RWPE1 (cell line): ENCODE data around the gene EPC1.

Experiments used
- CTCF ChIA-PET: fragments of 350-600 bp; sonication (Branson Sonifier 250); formaldehyde crosslinking; extraction: SDS; loops from one replicate; lab custom pipeline; 2021; lab: Yijun Ruan, JAX
- POLR2A ChIA-PET: fragments of 400-600 bp; formaldehyde crosslinking; extraction: SDS; loops from one replicate; lab custom pipeline; 2020; ENCODE audit warnings: antibody characterized with exemption; ENCODE audit not compliant: low non-redundant PET; lab: Yijun Ruan, JAX
- DNase-seq: peaks from one replicate; pipeline ENCODE4 v3.0.0; 2012; ENCODE audit warnings: low spot score
- H3K27ac ChIP-seq: fragments of 450-650 bp; 2 replicates; pipeline ENCODE4 v1.5.1; 2017
- TF ChIP-seq, protein P1 (sequence below): fragments of 450-650 bp; conservative IDR thresholded peaks from 2 replicates; pipeline ENCODE4 v1.5.1; 2017; ENCODE audit warnings: low read depth, mild to moderate bottlenecking

Gene EPC1

DNA sequence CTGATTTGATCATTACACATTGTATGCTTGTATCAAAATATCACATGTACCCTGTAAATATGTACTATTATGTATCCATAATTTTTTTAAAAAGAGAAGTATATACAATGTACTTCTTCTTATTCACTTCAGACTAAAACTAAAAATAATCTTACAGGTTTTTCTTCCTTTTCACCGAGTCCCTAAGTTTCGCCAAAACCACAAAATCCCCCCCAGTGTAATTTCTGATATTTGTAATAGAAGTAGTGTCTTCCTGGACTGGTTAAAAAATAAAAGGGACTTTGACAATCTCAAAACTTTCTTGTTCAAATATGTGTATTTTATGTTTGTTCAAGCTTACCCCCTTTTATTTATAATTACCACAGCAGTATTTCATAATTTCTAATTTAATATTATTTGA lies 23.9 kb downstream of the EPC1 start:
- POLR2A ChIA-PET, result no interaction called here
- no peak overlapping the region for H3K27ac ChIP-seq
- DNase-seq, result no peak
- CTCF ChIA-PET, result no interaction called here
- TF ChIP-seq, protein P1, sequence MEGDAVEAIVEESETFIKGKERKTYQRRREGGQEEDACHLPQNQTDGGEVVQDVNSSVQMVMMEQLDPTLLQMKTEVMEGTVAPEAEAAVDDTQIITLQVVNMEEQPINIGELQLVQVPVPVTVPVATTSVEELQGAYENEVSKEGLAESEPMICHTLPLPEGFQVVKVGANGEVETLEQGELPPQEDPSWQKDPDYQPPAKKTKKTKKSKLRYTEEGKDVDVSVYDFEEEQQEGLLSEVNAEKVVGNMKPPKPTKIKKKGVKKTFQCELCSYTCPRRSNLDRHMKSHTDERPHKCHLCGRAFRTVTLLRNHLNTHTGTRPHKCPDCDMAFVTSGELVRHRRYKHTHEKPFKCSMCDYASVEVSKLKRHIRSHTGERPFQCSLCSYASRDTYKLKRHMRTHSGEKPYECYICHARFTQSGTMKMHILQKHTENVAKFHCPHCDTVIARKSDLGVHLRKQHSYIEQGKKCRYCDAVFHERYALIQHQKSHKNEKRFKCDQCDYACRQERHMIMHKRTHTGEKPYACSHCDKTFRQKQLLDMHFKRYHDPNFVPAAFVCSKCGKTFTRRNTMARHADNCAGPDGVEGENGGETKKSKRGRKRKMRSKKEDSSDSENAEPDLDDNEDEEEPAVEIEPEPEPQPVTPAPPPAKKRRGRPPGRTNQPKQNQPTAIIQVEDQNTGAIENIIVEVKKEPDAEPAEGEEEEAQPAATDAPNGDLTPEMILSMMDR, result no peak

DNA sequence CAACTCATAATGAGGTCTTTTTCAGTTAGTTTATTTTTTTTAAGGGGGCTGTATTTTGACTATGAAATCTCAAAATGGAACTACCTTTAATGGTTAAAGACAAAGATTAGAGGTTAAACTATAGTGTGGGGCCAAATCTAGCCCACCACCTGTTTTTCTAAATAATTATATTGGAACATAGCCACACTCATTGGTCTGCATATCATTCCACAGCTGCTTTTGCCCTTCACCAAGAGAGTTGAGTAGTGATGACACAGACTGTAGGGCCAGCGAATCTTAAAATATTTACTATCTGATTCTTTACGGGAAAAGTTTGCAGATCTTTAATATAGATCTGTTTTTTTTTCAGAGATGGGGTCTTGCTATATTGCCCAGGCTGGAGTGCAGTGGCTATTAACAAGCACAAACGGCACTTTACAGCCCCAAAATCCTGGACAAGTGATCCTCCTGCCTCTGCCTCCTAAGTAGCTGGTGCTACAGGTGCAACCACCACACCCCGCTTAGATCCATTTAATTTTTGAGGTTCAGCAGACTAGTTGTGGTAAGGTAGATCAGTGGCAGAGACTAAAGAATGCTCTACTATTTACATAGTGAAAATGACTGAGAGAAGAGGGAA lies 25.8 kb downstream of the EPC1 start:
- no peak overlapping the region for H3K27ac ChIP-seq
- TF ChIP-seq, protein P1, result no peak
- ChIA-PET POLR2A (no interaction called here), CTCF (no interaction called here)
- no peak for DNase-seq

- POLR2A ChIA-PET, result no interaction called here
- no peak for DNase-seq
- TF ChIP-seq, protein P1, result no peak
- CTCF ChIA-PET, result no interaction called here
- H3K27ac ChIP-seq, result no peak overlapping the region
Measured at GRCh38 chr10:32318476-32318896, 28.5 kb downstream of the EPC1 start.

DNA sequence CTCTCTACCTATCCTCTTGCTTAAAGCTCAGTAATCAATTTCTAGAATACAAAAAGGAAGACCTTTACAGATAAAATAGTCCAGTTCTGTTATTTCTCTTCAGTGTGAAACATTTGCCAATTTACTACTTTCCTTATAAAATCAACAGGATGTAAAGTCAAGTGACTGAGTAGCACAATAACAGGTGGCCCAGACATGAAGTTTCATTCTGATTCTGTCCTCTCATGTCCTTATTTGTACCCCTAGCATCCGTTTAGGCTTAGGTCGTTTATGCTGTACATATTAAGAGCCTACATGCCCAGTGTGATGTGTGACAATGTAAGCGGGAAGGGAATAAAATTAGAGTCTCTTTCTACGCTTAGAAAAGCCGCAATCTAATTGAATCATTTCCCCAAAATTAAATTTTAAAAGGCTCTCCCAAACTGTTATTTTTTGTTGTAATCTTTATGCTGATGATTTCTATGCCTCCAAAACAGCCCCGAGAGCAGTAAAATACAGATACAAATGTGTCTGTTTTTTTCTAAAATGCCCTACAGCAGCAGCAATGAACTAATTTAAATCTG lies 29.1 kb downstream of the EPC1 start:
- no peak overlapping the region for H3K27ac ChIP-seq
- TF ChIP-seq, protein P1, result no peak
- ChIA-PET CTCF (no interaction called here), POLR2A (no interaction called here)
- no peak for DNase-seq

- no peak for DNase-seq
- H3K27ac ChIP-seq, result no peak overlapping the region
- ChIA-PET POLR2A (no interaction called here), CTCF (interaction anchor here (0.5 kb wide), 1 partner anchor 18 kb away, joined by 4 read pairs; no protein-coding TSS in a partner anchor)
- TF ChIP-seq, protein P1, result no peak
Measured at GRCh38 chr10:32315424-32315823, 31.5 kb downstream of the EPC1 start.

GRCh38 chr10:32314588-32314987 lies 32.4 kb downstream of the EPC1 start:
- ChIA-PET CTCF (interaction anchor here (0.6 to 0.7 kb wide), 2 partner anchors 150 to 1156 kb away, joined by 3 to 4 read pairs; no protein-coding TSS in a partner anchor), POLR2A (no interaction called here)
- TF ChIP-seq, protein P1, result no peak
- H3K27ac ChIP-seq, result no peak overlapping the region
- no peak for DNase-seq
